Non-pigmented ciliary epithelial cell (primary cell): ENCODE measurements around the gene RNF186.
"Not testable (repeated sequence)": the region's sequence is repeated elsewhere in the genome, so short reads cannot be mapped to it uniquely, and the experiment has no call there.

Experiments used
- DNase-seq: peaks from one replicate; pipeline ENCODE4 v3.0.0-alpha.2; 2010; ENCODE audit warnings: low read depth

RNF186 gene

GRCh38 chr1:19814681-19815503 lies at the start of gene RNF186:
Gene RNF186, minus strand, starts transcription at chr1:19815283. Its CDS starts 182 bp downstream, at chr1:19815101.
- no peak for DNase-seq

GRCh38 chr1:19864570-19865160 lies 49.6 kb upstream of the RNF186 start:
- DNase-seq, result no peak

- DNase-seq, result no peak
Measured at GRCh38 chr1:19862944-19863343, 47.9 kb upstream of the RNF186 start.

- no peak for DNase-seq
Measured at GRCh38 chr1:19861842-19862530, 46.9 kb upstream of the RNF186 start.

DNA sequence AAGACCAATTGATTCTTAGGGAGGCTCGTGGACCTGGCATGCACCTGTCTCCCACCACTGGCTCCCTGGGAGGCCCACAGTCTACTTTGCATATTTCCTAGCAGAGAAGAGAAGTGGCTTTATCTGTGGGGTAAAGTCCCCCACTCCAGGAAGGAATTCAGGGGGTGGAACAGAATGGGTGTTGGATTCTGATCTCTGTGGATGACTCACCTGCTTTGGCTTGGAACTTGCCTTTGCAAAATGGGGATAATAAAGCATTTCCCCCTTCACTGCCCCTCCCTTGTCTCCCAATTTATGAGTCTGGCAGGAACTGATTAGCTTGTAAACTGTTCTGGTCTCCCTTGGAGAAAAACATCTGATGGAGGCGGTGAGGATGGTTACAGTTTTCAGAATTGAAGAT lies 46.0 kb upstream of the RNF186 start:
- DNase-seq, result no peak

DNA sequence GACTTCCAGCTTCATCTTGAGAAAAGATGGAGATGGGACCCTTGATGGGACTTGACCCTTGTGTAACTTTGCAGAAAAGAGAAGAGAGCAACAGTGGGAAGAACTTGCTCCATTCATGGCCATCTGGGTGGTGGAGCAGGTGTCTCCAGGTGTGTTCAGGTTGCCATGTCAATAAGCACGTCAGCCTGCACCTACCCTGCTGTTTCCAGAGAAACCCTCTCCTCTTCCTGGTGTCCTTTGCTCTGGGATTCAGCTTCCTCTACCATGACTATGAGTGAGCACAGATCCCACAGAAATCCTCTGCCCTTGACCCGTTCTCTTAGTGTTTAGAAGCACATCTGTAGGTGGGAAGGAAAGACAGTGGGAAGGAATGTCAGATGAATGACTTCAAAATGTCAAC lies 45.3 kb upstream of the RNF186 start:
- no peak for DNase-seq

- no peak for DNase-seq
Measured at GRCh38 chr1:19859876-19860275, 44.8 kb upstream of the RNF186 start.

DNA sequence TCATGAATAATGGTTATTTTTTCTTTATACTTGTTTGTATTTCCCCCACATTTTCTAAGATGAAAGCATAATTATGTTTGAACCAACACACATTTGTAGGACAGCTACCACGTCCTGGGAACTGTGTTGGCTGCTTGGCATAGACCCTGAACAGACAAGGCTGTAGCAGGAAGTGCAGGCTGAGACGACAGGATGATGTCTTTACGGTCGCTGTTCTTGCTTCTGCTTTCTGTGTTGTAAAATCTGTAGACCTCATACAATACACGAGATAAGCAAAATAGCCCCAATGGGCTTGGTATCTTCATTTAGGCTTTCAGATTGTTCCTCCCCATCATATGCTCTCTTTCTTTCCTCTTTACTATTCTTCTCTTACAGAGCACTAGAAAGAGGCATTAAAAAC lies 43.8 kb upstream of the RNF186 start:
- DNase-seq, result no peak

DNA sequence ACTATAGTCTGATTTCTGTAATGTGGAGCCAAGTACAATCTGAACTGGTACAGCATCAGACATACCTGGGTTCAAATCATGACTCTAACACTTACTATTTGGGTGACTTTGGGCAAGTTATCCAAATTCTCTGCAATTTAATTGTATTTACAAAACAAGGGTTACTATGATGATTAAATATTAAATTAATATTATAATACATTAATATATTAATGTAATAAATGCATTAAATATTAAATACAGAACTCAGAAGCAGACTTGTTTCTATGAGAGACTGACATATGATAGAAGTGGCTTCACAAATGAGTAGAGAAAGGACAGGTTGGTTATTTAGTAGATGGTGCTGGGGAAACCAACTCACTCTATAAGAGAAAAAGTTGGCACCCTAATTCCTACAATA lies 39.8 kb upstream of the RNF186 start:
- no peak for DNase-seq

- DNase-seq, result no peak
Measured at GRCh38 chr1:19852036-19852435, 37.0 kb upstream of the RNF186 start.

- no peak for DNase-seq
Measured at GRCh38 chr1:19850214-19850613, 35.1 kb upstream of the RNF186 start.

- DNase-seq, result not testable (repeated sequence)
Measured at GRCh38 chr1:19849307-19849706, 34.2 kb upstream of the RNF186 start.

- DNase-seq, result not testable (repeated sequence)
Measured at GRCh38 chr1:19847334-19847733, 32.3 kb upstream of the RNF186 start.

DNA sequence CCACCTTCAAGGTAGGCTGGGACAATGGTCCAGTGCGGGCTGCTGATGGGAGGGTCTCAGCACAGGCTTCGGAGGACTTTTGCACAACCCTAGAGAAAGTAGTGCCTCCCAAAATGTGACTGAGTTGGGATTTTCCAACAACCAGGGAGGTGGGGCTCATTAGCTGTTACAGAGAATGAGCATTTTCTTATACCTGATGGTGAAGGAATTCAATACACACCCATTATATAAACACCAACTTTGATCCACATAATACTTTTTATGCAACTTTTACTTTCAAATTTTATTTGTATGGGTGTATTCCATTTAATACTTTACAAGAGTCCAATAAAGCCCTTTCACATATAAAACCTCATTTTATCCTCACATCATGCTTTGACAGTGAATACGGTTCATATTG lies 31.3 kb upstream of the RNF186 start:
- DNase-seq, result no peak

DNA sequence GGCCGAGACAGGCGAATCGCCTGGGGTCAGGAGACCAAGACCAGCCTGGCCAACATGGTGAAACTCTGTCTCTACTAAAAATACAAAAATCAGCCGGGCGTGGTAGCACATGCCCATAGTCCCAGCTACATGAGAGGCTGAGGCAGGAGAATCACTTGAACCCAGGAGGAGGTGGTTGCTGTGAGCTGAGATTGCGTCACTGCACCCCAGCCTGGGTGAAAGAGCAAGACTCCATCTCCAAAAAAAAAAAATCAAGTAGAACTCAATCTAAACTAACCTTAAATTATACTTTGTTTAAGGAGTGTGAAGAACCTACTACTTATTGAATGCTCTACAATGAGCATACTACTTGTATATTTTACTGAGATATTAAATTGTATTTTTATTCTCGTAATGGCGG lies 30.5 kb upstream of the RNF186 start:
- DNase-seq, result no peak

- no peak for DNase-seq
Measured at GRCh38 chr1:19844731-19845495, 29.8 kb upstream of the RNF186 start.

DNA sequence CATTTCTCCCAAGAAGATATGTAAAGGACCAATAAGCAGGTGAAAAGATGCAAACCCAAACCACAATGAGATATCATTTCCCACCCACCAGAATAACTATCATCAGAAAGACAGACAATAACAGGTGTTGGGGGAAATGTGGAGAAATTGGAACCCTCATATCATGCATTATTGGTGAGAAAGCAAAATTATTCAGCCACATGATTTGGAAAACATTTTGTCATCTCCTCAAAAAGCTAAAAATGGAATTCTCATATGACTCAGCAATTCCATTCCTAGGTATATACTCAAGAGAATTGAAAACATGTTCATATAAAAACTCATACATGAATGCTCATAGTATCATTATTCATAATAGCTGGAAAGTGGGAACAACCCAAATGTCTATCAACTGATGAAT lies 25.1 kb upstream of the RNF186 start:
- no peak for DNase-seq

DNA sequence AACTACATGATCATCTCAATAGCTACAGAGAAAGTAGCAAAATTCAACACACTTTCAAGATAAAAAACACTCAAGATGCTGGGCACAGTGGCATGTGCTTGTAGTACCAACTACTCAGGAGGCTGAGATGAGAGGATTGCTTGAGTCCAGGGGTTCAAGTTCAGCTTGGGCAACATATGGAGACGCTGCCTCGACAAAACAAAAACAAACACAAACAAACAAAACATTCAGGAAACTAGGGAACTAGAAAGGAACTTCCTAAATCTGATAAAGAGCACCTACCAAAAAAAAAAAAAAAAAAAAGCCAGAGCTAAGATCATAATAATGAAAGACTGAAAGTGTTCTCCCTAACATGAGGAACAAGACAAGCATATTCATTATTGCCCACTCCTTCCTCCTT lies 22.8 kb upstream of the RNF186 start:
- DNase-seq, result no peak

DNA sequence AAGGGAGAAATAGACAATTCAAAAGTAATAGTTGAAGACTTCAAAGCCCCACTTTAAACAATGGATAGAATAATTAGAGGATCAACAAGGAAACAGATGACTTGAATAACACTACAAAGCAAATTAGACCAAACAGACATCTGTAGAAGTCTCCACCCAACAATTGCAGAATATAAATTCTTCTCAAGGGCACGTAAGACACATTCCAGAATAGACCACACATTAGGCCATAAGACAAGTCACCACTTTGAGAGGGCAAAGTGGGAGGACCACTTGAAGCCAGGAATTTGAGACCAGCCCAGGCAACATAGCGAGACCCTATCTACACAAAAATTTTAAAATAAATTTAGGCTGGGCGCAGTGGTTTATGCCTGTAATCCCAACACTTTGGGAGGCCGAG lies 20.5 kb upstream of the RNF186 start:
- no peak for DNase-seq

DNA sequence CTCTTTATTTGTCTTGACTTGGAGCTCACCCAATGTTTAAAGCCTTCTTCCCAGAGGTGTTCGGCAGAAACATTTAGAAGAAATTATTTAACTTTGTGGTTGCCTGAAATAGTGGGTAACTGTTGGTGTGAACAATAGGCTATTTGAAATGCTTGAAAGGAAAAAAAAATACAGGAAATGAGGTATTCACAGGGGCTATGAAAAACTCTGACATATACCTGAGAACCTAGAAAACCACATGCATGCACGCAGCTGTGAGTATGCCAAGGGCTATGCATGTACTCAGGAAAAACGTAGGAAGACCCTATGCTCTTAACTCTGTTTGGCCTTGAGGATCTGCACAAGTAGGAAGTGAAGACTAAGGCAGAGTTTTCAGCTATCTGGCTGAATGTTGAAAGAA lies 16.4 kb upstream of the RNF186 start:
- DNase-seq, result no peak

- no peak for DNase-seq
Measured at GRCh38 chr1:19828546-19828945, 13.5 kb upstream of the RNF186 start.

- DNase-seq, result no peak
Measured at GRCh38 chr1:19825298-19825697, 10.2 kb upstream of the RNF186 start.
